Endothelial cell of umbilical vein (primary cell): ENCODE measurements around the gene CYP21A2. TPM values are rescaled to one million over a fixed set of nuclear protein-coding genes. Genes with fewer than 3 reads are reported as not detected.

ENCODE experiments used
- BruUV-seq: library from RNA; stranded (reverse); fragments of 400-500 nt; replicated peaks from 2 replicates; lab custom pipeline; 2021; lab: Mats Ljungman, UMichigan
- CTCF ChIA-PET: fragments of 300-600, 350-600 bp; sonication (Branson Sonifier 250); formaldehyde crosslinking; loops from one replicate; lab custom pipeline; 2021; ENCODE audit warnings: antibody characterized with exemption, inconsistent platforms; lab: Charles Lee
- POLR2A ChIA-PET: fragments of 300-600, 350-600 bp; sonication (Branson Sonifier 250); formaldehyde crosslinking; loops from one replicate; lab custom pipeline; 2021; ENCODE audit warnings: antibody characterized with exemption, inconsistent platforms; lab: Charles Lee
- DNase-seq: peaks from one replicate; pipeline ENCODE4 v3.0.0-alpha.2; 2011; ENCODE audit warnings: low read depth, low spot score
- FAIRE-seq: peaks from 2 replicates; lab custom pipeline; 2011; peaks lifted over from hg19 to GRCh38; lab: Jason Lieb, UNC
- H2AFZ ChIP-seq: 2 replicates; pipeline ENCODE4 v1.6.0; 2012; ENCODE audit warnings: low read depth, low read length, control low read depth, inconsistent platforms
- H3K27ac ChIP-seq: 2 replicates; pipeline ENCODE4 v1.5.1; 2011; ENCODE audit warnings: low read depth, mild to moderate bottlenecking, control low read depth, low read length, moderate library complexity; ENCODE audit not compliant: insufficient read depth
- H3K27me3 ChIP-seq, 2 experiments: 2 replicates each; pipeline versions ENCODE4 v1.6.0 to v1.6.1; 2011; ENCODE audit warnings: low read length in 2 of 2, mixed read lengths in 1 of 2; ENCODE audit not compliant: control insufficient read depth in 2 of 2, insufficient read depth in 2 of 2
- H3K36me3 ChIP-seq, 2 experiments: 2 replicates in 1 of 2; 3 replicates in 1 of 2; pipeline ENCODE4 v1.5.1; 2011; ENCODE audit warnings: low read length in 2 of 2, mild to moderate bottlenecking in 1 of 2, moderate library complexity in 1 of 2; ENCODE audit not compliant: control insufficient read depth in 2 of 2, insufficient read depth in 2 of 2; ENCODE audit errors: extremely low read depth in 1 of 2
- H3K4me1 ChIP-seq: 3 replicates; pipeline ENCODE4 v1.5.1; 2011; ENCODE audit warnings: mild to moderate bottlenecking, low read length; ENCODE audit not compliant: control insufficient read depth, insufficient read depth; ENCODE audit errors: extremely low read depth
- H3K4me2 ChIP-seq: 2 replicates; pipeline ENCODE4 v1.6.1; 2011; ENCODE audit warnings: low read length, control low read depth, mixed read lengths; ENCODE audit not compliant: insufficient read depth
- H3K4me3 ChIP-seq, 3 experiments: fragments of 200-600 bp in 1 of 3; sonication (generic), shearing (Covaris generic) in 1 of 3; replicated peaks in 1 of 3; 2 replicates each; pipeline ENCODE4 v1.5.1; 2011 to 2016; ENCODE audit warnings: control low read depth in 3 of 3, low read length in 3 of 3, mild to moderate bottlenecking in 2 of 3, inconsistent platforms in 1 of 3, low read depth in 1 of 3, moderate library complexity in 1 of 3; ENCODE audit not compliant: insufficient read depth in 1 of 3
- H3K79me2 ChIP-seq: 2 replicates; pipeline ENCODE4 v1.6.0; 2012; ENCODE audit warnings: low read length, inconsistent platforms; ENCODE audit not compliant: control insufficient read depth, insufficient read depth
- H3K9ac ChIP-seq: replicated peaks from 2 replicates; pipeline ENCODE3; 2011; ENCODE audit warnings: low read length, control low read depth; ENCODE audit not compliant: insufficient read depth; ENCODE audit errors: extremely low read depth
- H3K9me1 ChIP-seq: replicated peaks from 3 replicates; pipeline ENCODE4 v1.6.0; 2011; ENCODE audit warnings: mild to moderate bottlenecking, low read length; ENCODE audit not compliant: control insufficient read depth, insufficient read depth; ENCODE audit errors: extremely low read depth
- H3K9me3 ChIP-seq: replicated peaks from 2 replicates; pipeline ENCODE4 v1.5.1; 2012; ENCODE audit warnings: low read length, inconsistent platforms; ENCODE audit not compliant: control insufficient read depth, insufficient read depth
- H4K20me1 ChIP-seq: replicated peaks from 2 replicates; pipeline ENCODE3; 2011; ENCODE audit warnings: mild to moderate bottlenecking, low read length; ENCODE audit not compliant: control insufficient read depth, insufficient read depth; ENCODE audit errors: extremely low read depth
- EZH2 ChIP-seq: IDR thresholded peaks from 2 replicates; pipeline ENCODE4 v1.6.1; 2012; ENCODE audit warnings: borderline replicate concordance, low read depth, mild to moderate bottlenecking, moderate library complexity, low read length, inconsistent platforms; ENCODE audit not compliant: severe bottlenecking
- FOS ChIP-seq: IDR thresholded peaks from 2 replicates; pipeline ENCODE4 v1.6.1; 2011; ENCODE audit warnings: mild to moderate bottlenecking, low read length, moderate library complexity, borderline replicate concordance; ENCODE audit not compliant: insufficient read depth
- GATA2 ChIP-seq: IDR thresholded peaks from 2 replicates; pipeline ENCODE4 v1.7.0; 2011; ENCODE audit warnings: low read depth, mild to moderate bottlenecking, moderate library complexity, mixed read lengths, low read length; ENCODE audit not compliant: insufficient read length, insufficient read depth
- dilution Hi-C: fragments of 300-500 bp; cut with MboI; formaldehyde crosslinking; loops from one replicate; pipeline ENCODE4 v1.15.0; 2019; ENCODE audit warnings: low sequenced_read_pairs; ENCODE audit not compliant: extremely low pct_ligation_motif_present
- intact Hi-C: fragments of 100-400 bp; cut with micrococcal nuclease; formaldehyde crosslinking; loops from one replicate; pipeline ENCODE4 v1.10.0; 2022
- polyA plus RNA-seq, 4 experiments: library from polyadenylated mRNA; depleted of rRNA in 3 of 4; stranded (reverse) in 3 of 4; unstranded in 1 of 4; fragments of >200 nt; gene quantifications; 2 replicates each; pipeline versions ENCODE4 v1.2.1 to v1.2.3, GENCODE V29; 2011 to 2012; ENCODE audit warnings: missing spikeins in 1 of 4
- total RNA-seq: library from RNA; stranded (reverse); gene quantifications from 2 replicates; pipeline ENCODE4 v1.2.3, GENCODE V29; 2021

CYP21A2 gene
- total and polyA plus RNA-seq, 2 donors (not counting 3 experiments of a cell fraction or from before 2014, with no cell fraction given): 0.22 to 0.46 TPM

GRCh38 chr6:32086661-32087573 lies 48.7 kb downstream of the CYP21A2 start:
- Histone ChIP-seq H3K36me3 (no peaks in the 10 kb centered on the region), H3K79me2 (no peaks in the 10 kb centered on the region), H3K4me3 (no peak overlapping the region), H3K27me3 (peaks cover 11 to 14% of the 10 kb centered on the region in 2 experiments), H3K9me1 (no peaks in the 10 kb centered on the region), H3K4me1 (no peaks in the 10 kb centered on the region), H2AFZ (no peak overlapping the region), H3K4me2 (no peak overlapping the region), H3K27ac (no peak overlapping the region), H3K9ac (no peak overlapping the region), H3K9me3 (no peaks in the 10 kb centered on the region), H4K20me1 (no peaks in the 10 kb centered on the region)
- dilution Hi-C loops: no loop called here
- TF ChIP-seq EZH2 (peak; percentile 51), FOS (no peak), GATA2 (no peak)
- intact Hi-C loops: no loop called here
- CTCF ChIA-PET: interaction anchor here (0.6 to 1.6 kb wide), 4 partner anchors 15 to 699 kb away, joined by 3 to 5 read pairs (median 4); no protein-coding TSS in a partner anchor
- POLR2A ChIA-PET: no interaction called here
- DNase-seq: no peak
- FAIRE-seq: no peak
- no TSS peak for BruUV-seq
